NCI-H146 treated with DMSO at 0.1 percent for 48 hours (cell line): Measurements from ENCODE around the gene MCUB.

ENCODE experiments used
- DNase-seq: peaks from one replicate; lab custom pipeline; 2025; ENCODE audit not compliant: unreplicated experiment; lab: John Stamatoyannopoulos, UW

MCUB gene

DNA sequence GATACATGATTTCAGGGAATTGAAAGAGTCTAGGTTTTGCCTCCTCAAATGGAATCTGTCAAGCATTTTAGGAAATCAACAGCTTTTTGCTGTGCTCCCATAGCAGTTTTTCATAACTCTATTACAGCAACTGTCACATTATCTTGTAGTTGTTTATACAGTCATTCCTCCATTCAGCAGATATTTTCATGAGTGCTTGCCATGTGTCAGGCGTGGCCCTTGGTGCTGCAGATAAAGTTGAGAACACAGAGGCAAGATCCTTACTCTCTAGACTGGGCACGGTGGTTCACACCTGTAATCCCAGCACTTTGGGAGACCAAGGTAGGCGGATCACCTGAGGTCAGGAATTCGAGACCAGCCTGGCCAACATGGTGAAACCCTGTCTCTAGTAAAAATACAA lies 67.3 kb downstream of the MCUB start:
- no peak for DNase-seq

DNA sequence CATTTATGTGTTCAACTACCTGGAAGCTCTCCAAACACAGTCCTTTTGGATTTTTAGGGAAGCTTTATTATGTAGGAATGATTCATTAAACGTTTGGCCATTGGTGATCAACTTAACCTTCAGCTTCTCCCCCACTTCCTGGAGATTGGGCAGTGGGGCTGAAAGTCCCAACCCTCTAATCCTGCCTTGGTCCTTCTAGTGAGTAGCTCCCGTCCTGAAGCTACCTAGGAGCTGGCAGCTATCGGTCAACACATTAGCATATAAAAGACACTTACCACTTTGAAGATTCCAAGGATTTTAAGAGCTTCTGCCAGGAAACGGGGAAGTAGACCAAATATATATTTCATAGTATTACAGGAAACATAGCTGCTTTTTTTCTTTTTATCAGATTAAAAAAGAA lies 69.7 kb downstream of the MCUB start:
- no peak for DNase-seq

DNA sequence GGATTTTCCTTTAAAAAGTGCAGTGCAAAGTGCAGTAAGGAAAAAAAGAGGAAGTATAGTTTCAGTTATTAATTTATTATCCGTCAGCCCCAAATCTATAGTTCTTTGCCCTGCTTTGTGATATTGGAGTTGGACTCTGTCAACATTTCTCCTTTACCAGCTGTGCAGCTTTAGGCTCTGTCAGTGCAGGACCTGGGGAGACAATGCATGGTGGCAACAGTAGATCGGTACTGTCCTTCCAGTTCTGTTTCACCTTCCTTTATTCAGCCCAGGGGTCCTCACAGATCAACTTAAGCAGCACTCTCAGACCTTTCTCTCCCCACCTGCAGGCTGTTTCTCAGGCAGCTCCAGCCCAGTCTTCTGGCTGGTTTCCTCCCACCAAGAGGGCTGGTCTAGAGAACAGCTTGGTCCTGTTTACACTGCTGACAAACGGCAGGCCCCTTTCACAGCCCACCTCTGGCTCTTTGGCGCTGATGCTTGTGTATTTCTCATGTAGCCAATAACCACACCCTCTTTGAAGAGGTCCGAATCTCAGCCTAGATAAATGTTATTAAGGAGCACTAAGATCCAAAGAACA lies 71.6 kb downstream of the MCUB start:
- DNase-seq, result no peak

DNA sequence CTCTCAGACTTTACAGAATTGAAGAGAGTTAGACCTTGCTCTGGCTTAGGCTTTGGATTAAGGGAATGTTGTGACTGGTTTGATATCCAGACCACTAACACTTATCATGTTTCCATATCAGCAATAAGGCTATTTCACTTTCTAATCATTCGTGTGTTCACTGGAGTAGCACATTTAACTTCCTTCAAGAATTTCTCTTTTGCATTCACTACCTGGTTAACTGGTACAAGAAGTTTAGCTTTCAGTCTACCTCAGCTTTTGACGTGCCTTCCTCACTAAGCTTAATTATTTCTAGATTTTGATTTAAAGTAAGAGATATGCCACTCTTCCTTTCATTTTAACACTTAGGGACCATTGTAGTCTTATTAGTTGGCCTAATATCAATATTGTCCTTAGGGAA lies 80.6 kb downstream of the MCUB start:
- DNase-seq, result no peak

DNA sequence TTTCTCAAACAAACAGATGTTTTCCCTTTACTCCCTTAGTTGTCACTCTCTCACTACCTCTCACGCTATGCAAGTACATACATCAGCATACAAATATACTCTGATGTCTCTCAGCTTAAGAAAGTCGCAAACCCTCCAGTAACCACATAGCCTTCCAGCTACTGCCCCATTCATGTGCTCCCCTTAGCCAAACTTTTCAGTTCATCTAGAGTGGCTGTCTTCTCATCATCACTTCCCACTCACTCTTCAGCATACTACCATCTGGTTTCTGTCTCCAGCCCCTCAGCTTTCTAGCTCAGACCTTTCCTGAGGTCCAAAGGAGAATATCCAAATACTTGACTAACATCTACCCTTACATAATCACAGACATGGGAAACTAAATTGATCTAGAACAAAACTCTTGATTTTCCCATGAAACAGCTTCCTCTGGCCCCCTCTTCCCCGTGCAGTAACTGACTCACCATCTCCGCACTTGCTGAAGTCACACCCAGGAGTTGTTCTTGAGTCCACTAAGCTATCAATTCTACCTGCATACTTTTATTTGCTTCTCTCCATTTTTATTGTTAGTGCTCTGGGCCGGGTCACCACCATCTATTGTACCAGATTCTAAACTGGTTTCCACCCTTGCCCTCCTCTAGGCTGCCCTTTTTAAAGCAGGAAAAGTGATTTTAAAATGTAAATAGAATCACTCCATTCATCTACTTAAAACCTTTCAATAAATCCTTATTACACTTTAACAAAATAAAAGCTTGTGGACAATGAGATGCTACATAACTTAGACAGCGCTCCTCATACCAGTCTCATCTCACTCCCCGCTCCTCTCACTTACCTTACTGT lies 86.0 kb downstream of the MCUB start:
- no peak for DNase-seq

DNA sequence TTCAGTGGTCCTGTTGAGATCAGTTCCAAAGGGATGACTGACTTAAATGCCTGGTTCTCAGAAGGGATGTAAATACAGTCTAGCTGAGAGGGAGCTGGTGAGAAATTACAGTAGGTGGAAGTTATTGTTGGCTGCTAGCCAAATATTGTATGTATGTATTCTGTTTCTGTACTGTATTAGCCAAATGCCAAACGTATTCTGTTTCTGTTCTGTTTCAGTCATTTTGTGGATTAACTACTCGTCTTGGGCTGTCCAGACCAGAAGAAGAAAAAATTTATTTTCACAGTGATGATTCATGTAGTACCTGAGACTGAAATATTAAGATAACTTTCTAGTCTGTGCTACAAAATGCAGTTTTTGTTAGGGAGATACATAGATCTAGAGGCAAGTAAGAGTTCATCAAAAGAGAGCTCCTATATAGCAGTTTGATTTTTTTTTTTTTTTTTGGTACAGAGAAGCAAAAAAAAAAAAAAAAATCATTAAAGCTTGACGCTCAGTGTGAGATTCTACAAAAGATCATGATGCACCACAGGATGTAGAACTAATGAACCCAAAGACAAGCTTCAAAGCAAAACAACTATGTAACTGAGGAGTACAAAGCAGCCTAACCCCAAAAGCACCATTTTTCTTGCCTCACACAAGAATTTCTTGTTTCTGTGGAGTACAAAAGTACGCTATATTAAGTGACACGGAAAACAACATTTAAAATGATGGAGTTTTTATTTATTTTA lies 88.4 kb downstream of the MCUB start:
- no peak for DNase-seq

DNA sequence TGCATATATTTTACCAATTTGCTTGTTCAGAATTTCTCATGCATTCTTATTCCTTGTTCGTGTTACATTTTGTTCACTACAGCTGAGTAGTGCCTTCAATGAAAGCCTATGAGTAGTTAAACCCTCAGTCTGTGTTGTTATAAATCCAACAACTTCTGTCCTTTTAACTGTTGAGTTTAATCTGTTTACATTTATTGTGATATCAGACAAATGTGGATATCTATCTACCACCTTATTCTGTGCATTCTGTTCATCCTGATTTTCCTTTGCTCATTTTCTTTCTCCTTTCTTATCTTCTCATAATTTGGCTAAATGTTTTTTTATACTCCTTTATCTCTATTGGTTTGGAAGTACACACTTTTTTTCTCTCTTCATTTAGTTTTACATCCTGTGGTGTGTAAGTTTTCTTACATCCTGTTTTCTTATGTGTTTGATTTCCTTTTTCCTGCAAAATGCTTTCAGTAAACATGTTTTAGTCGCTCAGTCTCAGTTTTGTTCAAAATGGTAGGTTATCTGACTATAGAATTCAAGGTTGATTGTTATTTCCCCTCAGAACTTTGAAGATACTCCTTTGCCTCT lies 89.0 kb downstream of the MCUB start:
- no peak for DNase-seq

DNA sequence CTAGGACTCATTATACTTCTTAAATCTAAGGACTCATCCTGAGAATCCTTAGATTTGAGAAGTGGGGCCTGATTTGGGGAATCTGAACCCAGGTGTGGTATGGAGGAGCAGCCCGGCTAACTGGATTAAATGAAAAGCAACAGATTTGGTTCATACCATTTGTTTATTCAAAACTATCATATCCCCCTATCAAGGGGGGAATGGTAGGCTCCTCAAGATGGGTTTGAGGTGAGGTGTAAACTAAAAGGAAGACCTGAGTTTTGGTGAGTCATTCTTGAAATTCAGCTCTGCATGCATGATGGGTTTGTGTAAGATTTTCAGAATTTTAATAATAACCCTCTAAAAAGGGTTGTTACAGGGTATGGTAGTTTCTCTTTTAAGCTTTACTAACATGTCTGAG lies 89.8 kb downstream of the MCUB start:
- DNase-seq, result no peak

DNA sequence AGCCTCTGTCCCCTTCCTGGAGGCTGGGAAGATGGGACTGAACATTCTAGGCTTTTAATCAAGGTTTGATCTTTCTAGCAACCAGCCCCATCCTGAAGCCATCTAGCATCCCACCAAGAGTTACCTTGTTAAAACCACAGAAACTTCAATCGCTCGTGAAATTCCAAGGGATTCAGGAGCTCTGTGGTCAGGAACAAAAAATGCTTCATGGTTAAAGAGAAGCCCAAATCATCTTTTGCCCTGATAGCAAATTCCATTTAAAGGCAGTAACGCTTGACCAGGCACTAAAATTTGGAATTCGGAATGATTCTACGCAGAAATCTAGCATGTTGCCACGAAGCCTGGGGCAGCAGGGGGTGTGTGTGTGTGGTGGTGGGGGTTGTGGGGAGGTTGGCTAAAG lies 95.3 kb downstream of the MCUB start:
- DNase-seq, result no peak

DNA sequence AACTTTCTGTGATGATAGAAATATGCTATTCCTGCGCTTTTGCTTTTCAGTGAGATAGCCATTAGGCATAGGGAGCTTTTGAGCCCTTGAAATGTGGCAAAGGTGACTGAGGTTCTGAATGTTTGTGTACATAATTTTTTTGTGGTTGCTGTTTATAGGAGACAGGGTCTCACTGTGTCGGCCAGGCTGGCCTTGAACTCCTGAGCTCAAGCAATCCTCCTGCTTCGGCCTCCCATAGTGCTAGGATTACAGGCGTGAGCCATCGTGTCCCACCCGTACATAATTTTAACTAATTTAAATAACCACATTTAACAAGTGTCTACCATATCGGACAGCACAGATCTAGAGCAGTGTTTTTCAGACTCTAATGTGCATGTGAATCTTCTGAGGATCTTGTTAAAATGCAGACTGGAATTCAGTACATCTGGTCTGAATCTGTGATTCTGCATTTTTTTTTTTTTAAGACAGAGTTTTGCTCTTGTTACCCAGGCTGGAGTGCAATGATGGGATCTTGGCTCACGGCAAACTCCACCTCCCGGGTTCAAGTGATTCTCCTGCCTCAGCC lies 97.9 kb downstream of the MCUB start:
- no peak for DNase-seq

DNA sequence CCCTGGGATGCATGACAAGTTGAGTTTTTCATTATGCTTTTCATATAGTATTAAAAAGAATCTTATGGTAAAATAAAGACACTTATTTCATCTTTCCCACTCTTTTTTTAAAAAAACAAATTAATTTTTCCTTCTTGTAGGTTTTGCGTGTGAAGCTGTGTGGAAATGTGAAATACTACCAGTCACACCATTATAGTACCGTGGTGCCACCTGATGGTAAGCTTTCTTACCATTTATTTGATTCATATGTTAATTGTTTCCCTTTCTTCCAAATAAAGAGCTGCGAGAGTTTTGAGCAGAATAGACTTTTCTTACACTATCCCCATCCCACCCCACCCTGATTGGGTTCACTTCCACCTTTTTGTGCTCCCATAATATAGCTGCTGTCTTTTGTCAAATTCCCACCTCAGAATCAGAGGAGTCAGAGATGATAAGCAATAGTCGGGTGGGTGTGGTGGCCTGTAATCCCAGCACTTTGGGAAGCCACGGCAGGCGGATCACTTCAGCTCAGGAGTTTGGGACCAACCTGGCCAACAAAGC lies 98.9 kb downstream of the MCUB start:
- DNase-seq, result no peak

DNA sequence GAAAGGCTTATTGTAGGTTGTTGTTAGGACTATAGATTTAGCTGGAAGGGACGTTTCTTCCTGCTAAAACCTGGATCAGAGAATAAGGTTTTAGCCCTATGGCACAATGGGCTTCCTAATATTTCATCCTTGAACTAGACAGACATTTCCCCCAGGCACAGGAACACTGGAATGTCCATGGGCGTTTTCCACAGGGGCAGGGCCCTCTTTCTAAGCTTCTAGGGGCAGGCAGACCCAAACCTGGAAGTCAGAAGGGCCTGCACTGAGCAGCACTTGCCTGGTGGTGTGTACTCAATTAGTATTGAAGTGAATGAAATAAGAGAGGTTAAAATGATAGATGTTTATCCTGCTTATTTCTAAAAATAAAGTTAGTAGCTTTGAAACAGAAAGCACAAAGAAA lies 102.1 kb downstream of the MCUB start:
- no peak for DNase-seq

DNA sequence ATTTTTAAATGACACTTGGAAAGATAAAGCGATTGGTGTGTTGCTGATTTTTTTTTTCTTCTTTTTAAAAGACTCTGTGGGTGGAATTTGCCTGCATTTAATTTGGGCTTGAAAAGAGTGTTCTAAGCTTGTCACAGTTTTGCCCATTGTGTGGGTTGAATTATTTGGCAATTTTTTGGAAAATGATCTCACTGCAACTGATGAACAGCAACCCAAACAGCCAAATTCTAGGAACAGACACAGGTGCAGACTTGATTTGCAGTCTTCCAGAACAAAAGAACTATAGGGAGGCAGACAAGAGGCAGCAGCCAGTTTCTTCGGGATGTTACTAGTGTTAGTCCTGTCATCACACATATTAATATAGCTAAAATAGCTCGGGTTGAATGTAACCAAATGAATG lies 102.7 kb downstream of the MCUB start:
- DNase-seq, result no peak

DNA sequence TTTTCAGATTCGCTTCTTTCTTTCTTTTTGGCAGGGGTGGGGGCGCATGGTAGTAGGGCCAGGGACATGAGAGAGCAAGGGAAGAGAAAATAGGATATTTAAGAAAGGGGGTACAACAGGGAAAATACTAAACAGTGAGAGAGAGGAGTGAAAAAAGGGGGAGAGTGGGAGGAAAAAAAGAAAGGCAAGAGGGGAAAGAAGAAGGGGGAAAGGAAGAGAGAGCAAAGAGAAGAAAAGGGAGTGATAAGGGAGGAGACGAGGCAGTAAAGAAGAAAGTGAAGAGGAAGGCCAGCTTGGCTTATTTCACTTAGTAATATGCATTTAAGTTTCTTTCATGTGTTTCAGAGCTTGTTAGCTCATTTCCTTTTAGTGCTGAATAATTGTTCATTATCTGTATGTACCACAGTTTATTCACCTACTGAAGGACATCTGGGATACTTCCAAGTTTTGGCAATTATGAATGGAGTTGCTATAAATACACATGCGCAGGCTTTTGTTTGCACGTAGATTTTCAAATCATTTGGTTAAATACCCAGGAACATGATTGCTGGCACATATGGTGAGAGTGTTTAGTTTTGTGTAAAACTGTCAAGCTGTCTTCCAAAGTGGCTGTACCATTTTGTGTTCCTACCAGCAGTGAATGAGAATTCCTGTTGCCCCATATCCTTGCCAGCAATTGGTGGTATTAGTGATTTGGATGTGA lies 105.9 kb downstream of the MCUB start:
- no peak for DNase-seq

DNA sequence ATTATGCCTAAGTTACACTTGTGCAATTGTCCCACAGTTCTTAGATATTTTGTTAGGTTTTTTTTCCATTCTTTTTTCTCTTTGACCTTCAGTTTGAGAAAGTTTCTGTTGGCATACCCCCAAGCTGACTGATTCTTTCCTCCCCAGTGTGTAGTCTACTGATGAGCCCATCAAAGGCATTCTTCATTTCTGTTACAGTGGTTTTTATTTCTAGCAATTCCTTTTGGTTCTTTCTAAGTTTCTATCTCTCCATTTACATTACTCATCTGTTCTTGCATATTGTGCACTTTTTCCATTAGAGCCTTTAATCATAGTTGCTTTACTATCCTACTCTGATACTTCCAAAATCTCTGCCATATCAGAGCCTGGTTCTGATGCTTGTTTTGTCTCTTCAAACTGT lies 111.3 kb downstream of the MCUB start:
- DNase-seq, result no peak

DNA sequence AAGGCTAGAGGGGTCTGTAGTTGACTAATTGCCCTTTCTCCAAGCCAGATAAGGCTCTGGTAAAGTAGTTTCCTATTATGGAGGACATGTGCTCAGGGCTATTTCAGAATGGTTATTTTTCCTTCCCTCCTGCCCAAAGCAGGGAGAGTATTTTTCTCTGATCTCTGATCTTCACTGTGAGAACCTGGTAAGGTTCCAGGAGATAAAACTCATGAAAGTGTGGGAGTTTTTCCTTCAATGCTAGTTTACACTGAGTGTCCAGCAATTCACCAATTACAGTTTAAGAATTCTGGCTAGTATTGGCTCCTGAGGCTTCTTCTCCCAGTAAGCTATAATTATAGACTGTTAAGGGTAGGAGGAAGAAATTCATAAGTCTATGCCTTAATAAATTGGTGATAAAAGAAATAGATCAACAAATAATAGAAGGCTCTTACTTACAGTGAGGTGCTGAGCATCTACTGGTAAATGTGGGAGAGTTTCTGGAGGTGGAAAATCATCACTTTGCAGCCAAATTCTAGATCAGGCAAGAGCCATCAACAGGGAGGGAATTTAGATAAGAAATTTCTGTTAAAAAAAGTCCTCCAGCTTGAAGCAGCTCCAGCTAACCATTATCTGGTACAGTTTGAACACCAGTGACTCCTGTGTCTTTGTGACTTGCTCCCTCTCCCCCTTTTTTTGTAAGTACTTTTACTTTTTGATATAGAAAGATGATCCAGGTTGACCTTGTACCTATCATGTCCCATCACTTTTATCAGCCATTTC lies 112.3 kb downstream of the MCUB start:
- no peak for DNase-seq

DNA sequence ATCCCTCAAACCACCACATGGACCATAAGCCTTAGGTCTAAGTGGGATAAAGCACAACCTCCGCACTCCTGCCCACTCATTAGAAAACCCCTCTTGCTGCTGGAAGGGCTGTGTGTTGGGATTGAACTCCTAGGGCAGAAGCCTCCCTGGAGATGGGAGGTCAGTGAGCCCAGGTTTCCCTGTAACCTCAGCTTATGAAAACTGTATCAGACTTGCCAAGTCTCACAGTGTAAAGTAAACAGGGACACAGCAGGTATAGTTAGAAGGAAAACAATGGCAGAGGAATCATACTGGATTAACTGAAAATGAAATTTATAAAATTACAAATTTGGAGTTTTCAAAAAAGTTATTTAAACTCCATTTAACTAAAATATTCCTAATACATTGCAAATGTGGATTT lies 113.3 kb downstream of the MCUB start:
- no peak for DNase-seq

DNA sequence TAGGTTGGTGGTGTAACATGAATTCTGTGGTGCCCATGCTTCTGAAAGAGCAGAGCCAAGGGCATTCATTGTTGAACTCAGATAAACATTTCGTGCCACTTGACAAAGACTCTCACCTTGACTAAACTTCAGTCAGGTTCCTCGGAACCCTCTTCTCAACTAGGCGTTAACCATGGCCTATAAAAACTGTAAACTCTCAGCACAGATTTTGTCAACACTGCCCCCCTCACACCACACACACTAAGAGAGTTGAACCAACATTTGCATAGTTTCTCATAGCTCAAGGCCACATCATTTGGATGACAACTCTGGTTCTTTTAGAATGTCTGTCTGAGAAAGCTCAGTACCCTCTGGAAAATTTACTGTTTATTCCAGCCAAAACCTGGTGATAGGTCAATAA lies 115.1 kb downstream of the MCUB start:
- DNase-seq, result no peak

DNA sequence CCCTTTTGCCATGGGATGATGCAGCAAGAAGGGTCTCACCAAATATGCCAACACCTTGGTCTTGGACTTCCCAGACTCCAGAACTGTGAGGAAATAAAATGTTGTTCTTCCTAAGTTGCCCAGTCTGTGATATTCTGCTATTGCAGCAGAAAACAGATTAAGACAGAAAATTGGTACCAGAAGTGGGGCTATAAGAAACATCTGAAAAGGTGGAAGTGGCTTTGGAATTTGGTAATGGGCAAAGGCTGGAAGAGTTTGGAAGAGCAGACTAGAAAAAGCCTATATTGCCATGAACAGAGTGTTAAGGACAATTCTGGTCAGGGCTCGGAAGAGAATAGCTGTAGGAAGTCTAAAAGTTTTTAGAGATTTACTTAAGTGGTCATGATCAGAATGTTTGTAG lies 115.8 kb downstream of the MCUB start:
- DNase-seq, result no peak

DNA sequence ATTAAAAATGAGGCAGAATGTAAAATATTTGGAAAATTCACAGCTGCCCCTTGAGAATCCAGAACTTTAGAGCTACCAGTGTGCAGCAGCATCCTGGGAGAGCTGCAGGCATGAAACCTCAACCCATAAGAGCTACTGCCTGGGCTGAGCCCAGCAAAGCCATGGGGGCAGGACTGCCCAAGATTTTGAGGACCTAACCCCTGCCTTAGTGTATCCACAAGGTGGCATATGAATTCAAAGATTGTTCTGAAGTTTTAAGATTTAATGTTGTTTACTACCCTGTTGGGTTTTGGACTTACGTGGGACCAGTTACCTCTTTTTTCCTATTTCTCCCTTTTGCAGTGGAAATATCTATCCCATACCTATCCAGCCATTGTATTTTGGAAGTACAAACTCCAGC lies 116.8 kb downstream of the MCUB start:
- no peak for DNase-seq
